HCT116 (cell line): ENCODE measurements around the gene HMGB3. TPM values are rescaled to one million over a fixed set of nuclear protein-coding genes. Genes with fewer than 3 reads are reported as not detected.

ENCODE experiments used
- ATAC-seq: fragments of 200-7000 bp; cut with Tn5 transposase; 2 replicates; pipeline ENCODE4 v1.9.1; 2020; ENCODE audit warnings: mild to moderate bottlenecking, moderate library complexity
- BruUV-seq: library from RNA; stranded (reverse); fragments of 400-500 nt; replicated peaks from 2 replicates; lab custom pipeline; 2021; lab: Mats Ljungman, UMichigan
- CTCF ChIA-PET: fragments of 300-600 bp; sonication (Branson Sonifier 250); formaldehyde crosslinking; loops from one replicate; lab custom pipeline; 2021; ENCODE audit warnings: antibody characterized with exemption; lab: Charles Lee
- POLR2A ChIA-PET: fragments of 300-600, 350-600 bp; sonication (Branson Sonifier 250); formaldehyde crosslinking; loops from one replicate; lab custom pipeline; 2021; ENCODE audit warnings: antibody characterized with exemption; lab: Charles Lee
- RAD21 ChIA-PET, 2 experiments: fragments of 300-600 bp; sonication (Branson Sonifier 250); formaldehyde crosslinking; loops; one replicate each; lab custom pipeline; 2023; ENCODE audit warnings: low total read pairs in 2 of 2; ENCODE audit not compliant: uncharacterized antibody in 2 of 2, unreplicated experiment in 2 of 2, low non-redundant PET in 1 of 2; lab: Charles Lee
- DNase-seq: peaks from one replicate; pipeline ENCODE4 v3.0.0-alpha.2; 2010; ENCODE audit warnings: low read depth, low spot score
- H2AFZ ChIP-seq: fragments of 200-600 bp; shearing (Covaris generic), sonication (generic); 2 replicates; pipeline ENCODE4 v1.6.1; 2017; ENCODE audit warnings: low read depth, mixed run types, mixed read lengths, antibody characterized with exemption, low read length; ENCODE audit not compliant: poor library complexity, severe bottlenecking
- H3K27ac ChIP-seq: 2 replicates; pipeline ENCODE4 v1.5.1; 2012; ENCODE audit warnings: low read depth, low read length
- H3K27me3 ChIP-seq: fragments of 200-600 bp; sonication (generic); 2 replicates; pipeline ENCODE4 v1.6.1; 2016; ENCODE audit warnings: mixed run types, low read length, mixed read lengths; ENCODE audit not compliant: insufficient read depth
- H3K36me3 ChIP-seq, 2 experiments: fragments of 200-500 bp in 1 of 2; fragments of 200-600 bp in 1 of 2; sonication (Bioruptor generic) in 1 of 2; sonication (generic) in 1 of 2; 2 replicates each; pipeline versions ENCODE4 v1.5.1 to v1.6.1; 2014 to 2016; ENCODE audit warnings: low read length in 2 of 2, inconsistent platforms in 1 of 2, mixed read lengths in 1 of 2, mixed run types in 1 of 2; ENCODE audit not compliant: insufficient read depth in 2 of 2, control insufficient read depth in 1 of 2
- H3K4me1 ChIP-seq, 2 experiments: fragments of 200-600 bp in 1 of 2; sonication (generic) in 1 of 2; 2 replicates each; pipeline versions ENCODE4 v1.5.1 to v1.6.1; 2012 to 2017; ENCODE audit warnings: low read length in 2 of 2, inconsistent platforms in 1 of 2, mild to moderate bottlenecking in 1 of 2, mixed read lengths in 1 of 2, mixed run types in 1 of 2, moderate library complexity in 1 of 2; ENCODE audit not compliant: insufficient read depth in 2 of 2, control insufficient read depth in 1 of 2
- H3K4me2 ChIP-seq: fragments of 200-600 bp; sonication (generic); 2 replicates; pipeline ENCODE4 v1.6.1; 2017; ENCODE audit warnings: mixed run types, low read length, mixed read lengths
- H3K4me3 ChIP-seq, 2 experiments: fragments of 200-600 bp in 1 of 2; sonication (generic) in 1 of 2; replicated peaks in 1 of 2; 2 replicates each; pipeline ENCODE4 v1.5.1; 2011 to 2016; ENCODE audit warnings: low read length in 2 of 2, control low read depth in 1 of 2, low read depth in 1 of 2, mild to moderate bottlenecking in 1 of 2, mixed read lengths in 1 of 2, mixed run types in 1 of 2
- H3K79me2 ChIP-seq: fragments of 200-600 bp; sonication (generic); 2 replicates; pipeline ENCODE4 v1.6.1; 2017; ENCODE audit warnings: mild to moderate bottlenecking, mixed run types, low read length, moderate library complexity, mixed read lengths; ENCODE audit not compliant: insufficient read depth
- H3K9ac ChIP-seq: fragments of 200-600 bp; sonication (generic); 2 replicates; pipeline ENCODE4 v1.6.1; 2016; ENCODE audit warnings: low read length, mixed read lengths
- H3K9me2 ChIP-seq: fragments of 200-600 bp; sonication (generic), shearing (Covaris generic); 2 replicates; pipeline ENCODE4 v1.6.1; 2017; ENCODE audit warnings: mixed run types, mild to moderate bottlenecking, moderate library complexity; ENCODE audit not compliant: insufficient read depth
- H3K9me3 ChIP-seq, 2 experiments: fragments of 200-500 bp in 1 of 2; fragments of 200-600 bp in 1 of 2; sonication (Bioruptor generic) in 1 of 2; sonication (generic) in 1 of 2; 2 replicates each; pipeline ENCODE4 v1.6.1; 2014 to 2017; ENCODE audit warnings: low read length in 2 of 2, mixed read lengths in 2 of 2, inconsistent platforms in 1 of 2, low read depth in 1 of 2, mild to moderate bottlenecking in 1 of 2, mixed run types in 1 of 2, moderate library complexity in 1 of 2; ENCODE audit not compliant: control insufficient read depth in 1 of 2, insufficient read depth in 1 of 2
- H4K20me1 ChIP-seq: fragments of 200-600 bp; sonication (generic), shearing (Covaris generic); 2 replicates; pipeline ENCODE4 v1.6.1; 2017; ENCODE audit warnings: mixed run types, mild to moderate bottlenecking, moderate library complexity; ENCODE audit not compliant: insufficient read depth
- CBX3 ChIP-seq: IDR thresholded peaks from 2 replicates; pipeline ENCODE4 v1.6.1; 2012; ENCODE audit warnings: low read depth
- CEBPB ChIP-seq: IDR thresholded peaks from 2 replicates; pipeline ENCODE4 v1.6.1; 2012; ENCODE audit warnings: low read depth
- EGR1 ChIP-seq: IDR thresholded peaks from 2 replicates; pipeline ENCODE4 v1.6.1; 2012; ENCODE audit warnings: low read depth
- EZH2 ChIP-seq: fragments of 200-600 bp; sonication (generic); IDR thresholded peaks from 2 replicates; pipeline ENCODE4 v1.6.1; 2017; ENCODE audit warnings: antibody characterized with exemption, mixed run types
- EZH2phosphoT487 ChIP-seq: fragments of 200-600 bp; IDR thresholded peaks from 2 replicates; pipeline ENCODE4 v1.6.1; 2018; ENCODE audit warnings: antibody characterized with exemption, borderline replicate concordance
- FOSL1 ChIP-seq: IDR thresholded peaks from 2 replicates; pipeline ENCODE4 v1.6.1; 2012; ENCODE audit warnings: low read depth
- JUND ChIP-seq: IDR thresholded peaks from 2 replicates; pipeline ENCODE4 v1.6.1; 2012
- POLR2A ChIP-seq: IDR thresholded peaks from 2 replicates; pipeline ENCODE4 v1.7.0; 2011; ENCODE audit warnings: borderline replicate concordance; ENCODE audit not compliant: insufficient read depth, insufficient read length; ENCODE audit errors: extremely low read depth
- POLR2AphosphoS5 ChIP-seq: IDR thresholded peaks from 2 replicates; pipeline ENCODE4 v1.6.1; 2011; ENCODE audit warnings: mild to moderate bottlenecking, low read depth, low read length, moderate library complexity
- SIN3A ChIP-seq: IDR thresholded peaks from 2 replicates; pipeline ENCODE4 v1.6.1; 2012; ENCODE audit warnings: low read depth
- SP1 ChIP-seq: IDR thresholded peaks from 2 replicates; pipeline ENCODE4 v1.6.1; 2012; ENCODE audit warnings: low read depth
- SRF ChIP-seq: IDR thresholded peaks from 2 replicates; pipeline ENCODE4 v1.6.1; 2012; ENCODE audit warnings: low read depth
- TCF7L2 ChIP-seq: IDR thresholded peaks from 2 replicates; pipeline ENCODE4 v1.7.0; 2011; ENCODE audit warnings: borderline replicate concordance, inconsistent platforms; ENCODE audit not compliant: insufficient read depth, insufficient read length; ENCODE audit errors: extremely low read depth
- YY1 ChIP-seq: IDR thresholded peaks from 2 replicates; pipeline ENCODE4 v1.6.1; 2011; ENCODE audit warnings: low read length, low read depth, moderate library complexity, mild to moderate bottlenecking; ENCODE audit not compliant: insufficient replicate concordance; ENCODE audit errors: extremely low read depth
- ZFX ChIP-seq: fragments of 450-650 bp; IDR thresholded peaks from 2 replicates; pipeline ENCODE4 v1.6.1; 2017
- ZNF274 ChIP-seq: fragments of 200-500 bp; sonication (Bioruptor generic); IDR thresholded peaks from 2 replicates; pipeline ENCODE4 v1.6.1; 2014; ENCODE audit warnings: mild to moderate bottlenecking, low read depth, low read length, inconsistent platforms
- intact Hi-C: fragments of 100-400 bp; cut with micrococcal nuclease; formaldehyde crosslinking; loops from 2 replicates; pipeline ENCODE4 v1.10.0; 2022
- total RNA-seq: library from RNA; stranded (reverse); gene quantifications from one replicate; pipeline ENCODE4 v1.2.1, GENCODE V29; 2021; ENCODE audit not compliant: unreplicated experiment
- TF ChIP-seq, protein P1 (sequence below): IDR thresholded peaks from 2 replicates; pipeline ENCODE4 v1.6.1; 2012
- TF ChIP-seq, protein P2 (sequence below): IDR thresholded peaks from 2 replicates; pipeline ENCODE4 v1.6.1; 2012

HMGB3 gene
- total RNA-seq, 1 experiment from 2014 or later: 116 TPM

DNA sequence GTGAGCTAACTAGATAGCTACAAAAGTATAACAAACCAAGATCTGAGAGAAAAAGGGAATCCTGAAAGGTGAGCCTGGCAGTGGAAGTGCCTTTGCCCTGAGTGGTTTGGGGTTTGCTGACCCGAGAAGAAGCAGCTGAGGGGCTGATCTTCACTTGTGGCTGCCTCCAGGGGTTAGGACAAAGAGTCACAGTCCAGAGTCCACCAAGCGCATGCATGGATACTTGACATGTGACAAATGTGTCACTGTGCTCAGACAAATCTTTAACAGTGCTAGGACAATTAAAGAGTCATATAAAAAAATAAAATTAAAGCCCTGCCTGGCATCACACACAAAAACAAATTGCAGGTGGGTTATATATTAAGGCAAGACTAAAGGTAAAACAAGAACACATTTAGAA is 26.4 kb downstream of the HMGB3 start (continued):
- TF ChIP-seq SP1 (no peak), ZFX (no peak), FOSL1 (no peak), SIN3A (no peak)
- TF ChIP-seq, protein P1, sequence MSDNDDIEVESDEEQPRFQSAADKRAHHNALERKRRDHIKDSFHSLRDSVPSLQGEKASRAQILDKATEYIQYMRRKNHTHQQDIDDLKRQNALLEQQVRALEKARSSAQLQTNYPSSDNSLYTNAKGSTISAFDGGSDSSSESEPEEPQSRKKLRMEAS: no peak
- TF ChIP-seq, protein P2, sequence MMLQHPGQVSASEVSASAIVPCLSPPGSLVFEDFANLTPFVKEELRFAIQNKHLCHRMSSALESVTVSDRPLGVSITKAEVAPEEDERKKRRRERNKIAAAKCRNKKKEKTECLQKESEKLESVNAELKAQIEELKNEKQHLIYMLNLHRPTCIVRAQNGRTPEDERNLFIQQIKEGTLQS: no peak

DNA sequence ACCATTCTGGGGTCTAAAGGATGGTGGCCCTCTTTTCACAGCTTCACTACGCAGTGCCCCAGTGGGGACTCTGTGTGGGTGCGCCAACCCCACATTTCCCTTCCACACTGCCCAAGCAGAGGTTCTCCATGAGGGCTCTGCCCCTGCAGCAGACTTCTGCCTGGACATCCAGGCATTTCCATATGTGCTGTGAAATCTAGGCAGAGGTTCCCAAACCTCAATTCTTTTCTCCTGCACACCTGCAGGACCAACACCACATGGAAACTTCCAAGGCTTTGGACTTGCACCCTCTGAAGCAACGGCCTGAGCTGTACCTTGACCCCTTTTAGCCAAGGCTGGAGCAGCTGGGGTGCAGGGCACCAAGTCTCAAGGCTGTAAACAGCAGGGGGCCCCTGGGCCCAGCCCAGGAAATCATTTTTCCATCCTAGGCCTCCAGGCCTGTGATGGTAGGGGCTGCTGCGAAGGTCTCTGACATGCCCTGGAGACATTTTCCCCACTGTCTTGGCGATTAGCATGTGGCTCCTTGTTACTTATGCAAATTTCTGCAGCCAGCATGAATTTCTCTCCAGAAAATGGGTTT is 30.1 kb downstream of the HMGB3 start:
- no peak for ATAC-seq
- TF ChIP-seq FOSL1 (no peak), CEBPB (no peak), EZH2phosphoT487 (no peak), ZNF274 (no peak), TCF7L2 (no peak), ZFX (no peak), EZH2 (no peak), POLR2A (no peak), CBX3 (no peak), JUND (no peak), POLR2AphosphoS5 (no peak), SRF (no peak), EGR1 (no peak), YY1 (no peak)
- H4K20me1 ChIP-seq: no peaks in the 10 kb centered on the region
- no peak overlapping the region for H3K27ac ChIP-seq
- H3K9me3 ChIP-seq: no peaks in the 10 kb centered on the region
- H3K36me3 ChIP-seq: no peaks in the 10 kb centered on the region
- no TSS peak for BruUV-seq
- no peak overlapping the region for H2AFZ ChIP-seq
- no peak for DNase-seq
- H3K9ac ChIP-seq: no peak overlapping the region
- RAD21 ChIA-PET: no interaction called here
- H3K9me2 ChIP-seq: no peaks in the 10 kb centered on the region
- no peaks in the 10 kb centered on the region for H3K27me3 ChIP-seq
- intact Hi-C loops: no loop called here
- POLR2A ChIA-PET: no interaction called here
- CTCF ChIA-PET: no interaction called here
- H3K79me2 ChIP-seq: no peaks in the 10 kb centered on the region
- H3K4me3 ChIP-seq: no peak overlapping the region
- no peak overlapping the region for H3K4me2 ChIP-seq
- no peaks in the 10 kb centered on the region for H3K4me1 ChIP-seq
